ENCODE results near the gene CHMP1B. TPM values are rescaled to one million over a fixed set of nuclear protein-coding genes. Genes with fewer than 3 reads are reported as not detected.

The CHMP1B gene
- total and polyA plus RNA-seq, 2 donors = 38.0 to 74.2 TPM

GRCh38 chr18:11871501-11871900 lies 20.3 kb downstream of the CHMP1B start:
- DNase-seq (ENCODE audit: low read depth in 6 of 9, low spot score in 9 of 9) = no peak
- H3K27me3 ChIP-seq (ENCODE audit: control insufficient read depth in 2 of 2, insufficient read depth in 1 of 2, low read length in 1 of 2) = no peaks in the 10 kb centered on the region
- H3K4me3 ChIP-seq (ENCODE audit: low read length in 2 of 2) = no peak overlapping the region
- WGBS = 84% methylated on average over 5 of the region's 5 CpGs
- no peaks in the 10 kb centered on the region for H3K4me1 ChIP-seq (ENCODE audit: control insufficient read depth in 2 of 2, insufficient read depth in 2 of 2, low read length in 2 of 2)
- H3K27ac ChIP-seq (ENCODE audit: low read depth in 1 of 2, low read length in 1 of 2) = no peak overlapping the region
- H3K36me3 ChIP-seq (ENCODE audit: control insufficient read depth in 2 of 2, insufficient read depth in 2 of 2, low read length in 1 of 2) = no peaks in the 10 kb centered on the region
- no peaks in the 10 kb centered on the region for H3K9me3 ChIP-seq (ENCODE audit: control insufficient read depth in 2 of 2, insufficient read depth in 1 of 2, low read length in 1 of 2)

- 86% methylated on average over 13 of the region's 13 CpGs for WGBS
These were observed 21.4 kb downstream of the CHMP1B start for GRCh38 chr18:11872479-11873136.

GRCh38 chr18:11873670-11874340 lies 22.6 kb downstream of the CHMP1B start:
- H3K4me1 ChIP-seq (ENCODE audit: control insufficient read depth in 2 of 2, insufficient read depth in 2 of 2, low read length in 2 of 2) = no peaks in the 10 kb centered on the region
- H3K36me3 ChIP-seq (ENCODE audit: control insufficient read depth in 2 of 2, insufficient read depth in 2 of 2, low read length in 1 of 2) = no peaks in the 10 kb centered on the region
- no peak for DNase-seq (ENCODE audit: low read depth in 6 of 9, low spot score in 9 of 9)
- no peaks in the 10 kb centered on the region for H3K9me3 ChIP-seq (ENCODE audit: control insufficient read depth in 2 of 2, insufficient read depth in 1 of 2, low read length in 1 of 2)
- no peak overlapping the region for H3K4me3 ChIP-seq (ENCODE audit: low read length in 2 of 2)
- 87% methylated on average over 15 of the region's 15 CpGs for WGBS
- H3K27me3 ChIP-seq (ENCODE audit: control insufficient read depth in 2 of 2, insufficient read depth in 1 of 2, low read length in 1 of 2) = no peaks in the 10 kb centered on the region
- H3K27ac ChIP-seq (ENCODE audit: low read depth in 1 of 2, low read length in 1 of 2) = no peak overlapping the region

More at GRCh38 chr18:11872479-11873136, 21.4 kb downstream of the CHMP1B start:
- H3K27me3 ChIP-seq (ENCODE audit: control insufficient read depth in 2 of 2, insufficient read depth in 1 of 2, low read length in 1 of 2) = no peaks in the 10 kb centered on the region
- no peak overlapping the region for H3K27ac ChIP-seq (ENCODE audit: low read depth in 1 of 2, low read length in 1 of 2)
- H3K9me3 ChIP-seq (ENCODE audit: control insufficient read depth in 2 of 2, insufficient read depth in 1 of 2, low read length in 1 of 2) = no peaks in the 10 kb centered on the region
- H3K36me3 ChIP-seq (ENCODE audit: control insufficient read depth in 2 of 2, insufficient read depth in 2 of 2, low read length in 1 of 2) = no peaks in the 10 kb centered on the region
- DNase-seq (ENCODE audit: low read depth in 6 of 9, low spot score in 9 of 9) = no peak
- no peaks in the 10 kb centered on the region for H3K4me1 ChIP-seq (ENCODE audit: control insufficient read depth in 2 of 2, insufficient read depth in 2 of 2, low read length in 2 of 2)
- H3K4me3 ChIP-seq (ENCODE audit: low read length in 2 of 2) = no peak overlapping the region

- DNase-seq (ENCODE audit: low read depth in 6 of 9, low spot score in 9 of 9) = no peak
- Histone ChIP-seq H3K4me3 (ENCODE audit: low read length in 2 of 2) (no peak overlapping the region), H3K36me3 (ENCODE audit: control insufficient read depth in 2 of 2, insufficient read depth in 2 of 2, low read length in 1 of 2) (no peaks in the 10 kb centered on the region), H3K4me1 (ENCODE audit: control insufficient read depth in 2 of 2, insufficient read depth in 2 of 2, low read length in 2 of 2) (no peaks in the 10 kb centered on the region), H3K27ac (ENCODE audit: low read depth in 1 of 2, low read length in 1 of 2) (no peak overlapping the region), H3K27me3 (ENCODE audit: control insufficient read depth in 2 of 2, insufficient read depth in 1 of 2, low read length in 1 of 2) (no peaks in the 10 kb centered on the region), H3K9me3 (ENCODE audit: control insufficient read depth in 2 of 2, insufficient read depth in 1 of 2, low read length in 1 of 2) (no peaks in the 10 kb centered on the region)
- 93% methylated on average over 8 of the region's 8 CpGs for WGBS
These were observed 23.5 kb downstream of the CHMP1B start for GRCh38 chr18:11874676-11875075.

- WGBS = 97% methylated on average over 10 of the region's 10 CpGs
- no peak for DNase-seq (ENCODE audit: low read depth in 6 of 9, low spot score in 9 of 9)
- no peaks in the 10 kb centered on the region for H3K9me3 ChIP-seq (ENCODE audit: control insufficient read depth in 2 of 2, insufficient read depth in 1 of 2, low read length in 1 of 2)
- no peak overlapping the region for H3K27ac ChIP-seq (ENCODE audit: low read depth in 1 of 2, low read length in 1 of 2)
- no peaks in the 10 kb centered on the region for H3K4me1 ChIP-seq (ENCODE audit: control insufficient read depth in 2 of 2, insufficient read depth in 2 of 2, low read length in 2 of 2)
- no peaks in the 10 kb centered on the region for H3K27me3 ChIP-seq (ENCODE audit: control insufficient read depth in 2 of 2, insufficient read depth in 1 of 2, low read length in 1 of 2)
- peaks cover 2 to 10% of the 10 kb centered on the region in 2 donors for H3K36me3 ChIP-seq (ENCODE audit: control insufficient read depth in 2 of 2, insufficient read depth in 2 of 2, low read length in 1 of 2)
- H3K4me3 ChIP-seq (ENCODE audit: low read length in 2 of 2) = no peak overlapping the region
These were observed 26.4 kb downstream of the CHMP1B start for GRCh38 chr18:11877497-11878135.

GRCh38 chr18:11880586-11881304 lies 29.5 kb downstream of the CHMP1B start:
- Histone ChIP-seq H3K4me1 (ENCODE audit: control insufficient read depth in 2 of 2, insufficient read depth in 2 of 2, low read length in 2 of 2) (no peaks in the 10 kb centered on the region), H3K27me3 (ENCODE audit: control insufficient read depth in 2 of 2, insufficient read depth in 1 of 2, low read length in 1 of 2) (no peaks in the 10 kb centered on the region), H3K36me3 (ENCODE audit: control insufficient read depth in 2 of 2, insufficient read depth in 2 of 2, low read length in 1 of 2) (peaks cover 21 to 26% of the 10 kb centered on the region in 2 donors), H3K4me3 (ENCODE audit: low read length in 2 of 2) (no peak overlapping the region), H3K27ac (ENCODE audit: low read depth in 1 of 2, low read length in 1 of 2) (no peak overlapping the region), H3K9me3 (ENCODE audit: control insufficient read depth in 2 of 2, insufficient read depth in 1 of 2, low read length in 1 of 2) (no peaks in the 10 kb centered on the region)
- DNase-seq (ENCODE audit: low read depth in 6 of 9, low spot score in 9 of 9) = no peak
- 97% methylated on average over 30 of the region's 30 CpGs for WGBS

GRCh38 chr18:11882636-11883035 lies 31.4 kb downstream of the CHMP1B start:
- WGBS = 83% methylated on average over 4 of the region's 4 CpGs
- H3K4me3 ChIP-seq (ENCODE audit: low read length in 2 of 2) = no peak overlapping the region
- DNase-seq (ENCODE audit: low read depth in 6 of 9, low spot score in 9 of 9) = no peak
- H3K9me3 ChIP-seq (ENCODE audit: control insufficient read depth in 2 of 2, insufficient read depth in 1 of 2, low read length in 1 of 2) = no peaks in the 10 kb centered on the region
- no peaks in the 10 kb centered on the region for H3K4me1 ChIP-seq (ENCODE audit: control insufficient read depth in 2 of 2, insufficient read depth in 2 of 2, low read length in 2 of 2)
- H3K36me3 ChIP-seq (ENCODE audit: control insufficient read depth in 2 of 2, insufficient read depth in 2 of 2, low read length in 1 of 2) = peaks cover 36 to 41% of the 10 kb centered on the region in 2 donors
- no peak overlapping the region for H3K27ac ChIP-seq (ENCODE audit: low read depth in 1 of 2, low read length in 1 of 2)
- no peaks in the 10 kb centered on the region for H3K27me3 ChIP-seq (ENCODE audit: control insufficient read depth in 2 of 2, insufficient read depth in 1 of 2, low read length in 1 of 2)

GRCh38 chr18:11883153-11883552 lies 31.9 kb downstream of the CHMP1B start:
- H3K36me3 ChIP-seq (ENCODE audit: control insufficient read depth in 2 of 2, insufficient read depth in 2 of 2, low read length in 1 of 2) = peaks cover 42 to 47% of the 10 kb centered on the region in 2 donors
- DNase-seq (ENCODE audit: low read depth in 6 of 9, low spot score in 9 of 9) = no peak
- 90% methylated on average over 1 of the region's 1 CpG for WGBS
- H3K4me3 ChIP-seq (ENCODE audit: low read length in 2 of 2) = no peak overlapping the region
- no peaks in the 10 kb centered on the region for H3K9me3 ChIP-seq (ENCODE audit: control insufficient read depth in 2 of 2, insufficient read depth in 1 of 2, low read length in 1 of 2)
- no peaks in the 10 kb centered on the region for H3K4me1 ChIP-seq (ENCODE audit: control insufficient read depth in 2 of 2, insufficient read depth in 2 of 2, low read length in 2 of 2)
- no peaks in the 10 kb centered on the region for H3K27me3 ChIP-seq (ENCODE audit: control insufficient read depth in 2 of 2, insufficient read depth in 1 of 2, low read length in 1 of 2)
- H3K27ac ChIP-seq (ENCODE audit: low read depth in 1 of 2, low read length in 1 of 2) = no peak overlapping the region

All from thymus (tissue), 11 donors.